T-cell (primary cell): ENCODE measurements around the gene PROS1. TPM values are rescaled to one million over a fixed set of nuclear protein-coding genes. Genes with fewer than 3 reads are reported as not detected.
"Not testable (repeated sequence)": the region's sequence is repeated elsewhere in the genome, so short reads cannot be mapped to it uniquely, and the experiment has no call there.

Experiments used
- ATAC-seq, 4 experiments: fragments of 200-7000 bp in 3 of 4; fragments of 150-1000 bp in 1 of 4; cut with Tn5 transposase; replicated peaks in 1 of 4; 1 replicate in 3 of 4; 2 replicates in 1 of 4; pipeline ENCODE4 v1.10.0; 2021; ENCODE audit warnings: moderate library complexity in 3 of 4, mild to moderate bottlenecking in 2 of 4, moderate number of reproducible peaks in 1 of 4
- CTCF ChIA-PET, 2 donors: fragments of 300-600 bp; sonication (Branson Sonifier 250); formaldehyde crosslinking; loops; one replicate each; lab custom pipeline; 2022; ENCODE audit warnings: antibody characterized with exemption in 2 of 2; lab: Charles Lee
- POLR2A ChIA-PET, 2 donors: fragments of 300-600 bp; sonication (Branson Sonifier 250); formaldehyde crosslinking; loops; one replicate each; lab custom pipeline; 2022; ENCODE audit warnings: antibody characterized with exemption in 2 of 2; lab: Charles Lee
- DNase-seq, 35 experiments: peaks; one replicate each; pipeline versions ENCODE4 v3.0.0 to v3.0.0-alpha.2; 2013 to 2023
- H3K27ac ChIP-seq: one replicate; pipeline ENCODE4 v1.5.1; 2013; ENCODE audit warnings: low read length
- H3K27me3 ChIP-seq, 2 experiments: replicated peaks in 1 of 2; 1 replicate in 1 of 2; 2 replicates in 1 of 2; pipeline versions ENCODE4 v1.6.1 to v1.7.0; 2013; ENCODE audit warnings: low read length in 1 of 2, mixed read lengths in 1 of 2; ENCODE audit not compliant: control insufficient read depth in 2 of 2, insufficient read depth in 2 of 2; ENCODE audit errors: extremely low read depth in 1 of 2
- H3K36me3 ChIP-seq, 2 donors: 1 replicate in 1 of 2; 2 replicates in 1 of 2; pipeline versions ENCODE4 v1.6.1 to v1.7.0; 2013; ENCODE audit warnings: low read length in 1 of 2; ENCODE audit not compliant: control insufficient read depth in 2 of 2, insufficient read depth in 1 of 2; ENCODE audit errors: extremely low read depth in 1 of 2
- H3K4me1 ChIP-seq, 2 experiments: 1 replicate in 1 of 2; 2 replicates in 1 of 2; pipeline versions ENCODE4 v1.6.1 to v1.7.0; 2013; ENCODE audit warnings: low read length in 2 of 2, mixed read lengths in 1 of 2; ENCODE audit not compliant: insufficient read depth in 2 of 2, control insufficient read depth in 1 of 2; ENCODE audit errors: extremely low read depth in 1 of 2
- H3K4me3 ChIP-seq, 2 donors: 1 replicate in 1 of 2; 2 replicates in 1 of 2; pipeline versions ENCODE4 v1.5.1 to v1.7.0; 2013; ENCODE audit warnings: mild to moderate bottlenecking in 2 of 2, low read length in 1 of 2, moderate library complexity in 1 of 2; ENCODE audit not compliant: control insufficient read depth in 1 of 2; ENCODE audit errors: extremely low read depth in 1 of 2
- H3K9me3 ChIP-seq: 2 replicates; pipeline ENCODE4 v1.7.0; 2013
- H3K27ac Mint-ChIP-seq, 2 donors: one replicate each; pipeline ENCODE4 v1.8.0; 2020 to 2021; ENCODE audit warnings: mild to moderate bottlenecking in 2 of 2, mixed read lengths in 2 of 2
- H3K27me3 Mint-ChIP-seq, 2 donors: one replicate each; pipeline ENCODE4 v1.8.0; 2021 to 2022; ENCODE audit warnings: mixed read lengths in 2 of 2
- H3K36me3 Mint-ChIP-seq: one replicate; pipeline ENCODE4 v1.8.0; 2021; ENCODE audit warnings: mixed read lengths
- H3K4me1 Mint-ChIP-seq, 3 donors: one replicate each; pipeline ENCODE4 v1.8.0; 2020 to 2022; ENCODE audit warnings: mixed read lengths in 3 of 3, mild to moderate bottlenecking in 1 of 3
- H3K4me3 Mint-ChIP-seq, 3 donors: one replicate each; pipeline ENCODE4 v1.8.0; 2020 to 2022; ENCODE audit warnings: mild to moderate bottlenecking in 3 of 3, mixed read lengths in 3 of 3, moderate library complexity in 3 of 3
- H3K9me3 Mint-ChIP-seq, 3 donors: one replicate each; pipeline ENCODE4 v1.8.0; 2020 to 2022; ENCODE audit warnings: mixed read lengths in 3 of 3
- WGBS: methylation state at CpG from one replicate; pipeline ENCODE4 v1.1.5; 2013; ENCODE audit warnings: missing lambda C conversion rate; ENCODE audit not compliant: insufficient coverage; 5-methylcytosine and 5-hydroxymethylcytosine counted together
- total RNA-seq, 35 experiments: library from RNA in 6 of 35; stranded (reverse) in 6 of 35; fragments of 120-200 nt in 1 of 35; gene quantifications; one replicate each; pipeline versions ENCODE4 v1.2.1 to v1.2.4 and lab custom pipeline; 2013 to 2026

Gene PROS1
- total RNA-seq, 5 donors from 2014 or later (not counting 1 experiment from before 2014, with no cell fraction given), result 0.32 to 0.39 (median 0.32) TPM; not detected in 2

GRCh38 chr3:93983408-93983807 is 9.7 kb upstream of the PROS1 start:
- H3K36me3 ChIP-seq, result no peaks in the 10 kb centered on the region
- Mint-ChIP-seq H3K4me1 (peaks cover 21 to 23% (median 23%) of the 10 kb centered on the region in 3 donors), H3K27ac (no peak overlapping the region), H3K4me3 (no peak overlapping the region), H3K9me3 (no peaks in the 10 kb centered on the region), H3K36me3 (no peaks in the 10 kb centered on the region), H3K27me3 (no peaks in the 10 kb centered on the region)
- no CpG with 5 or more reads among the region's 3 CpGs for WGBS
- ChIA-PET POLR2A (interaction anchor here in 1 of 2 donors (0.7 kb wide), 1 partner anchor 116 kb away, joined by 3 read pairs; no protein-coding TSS in a partner anchor), CTCF (interaction anchor here in 1 of 2 donors (0.7 kb wide), 1 partner anchor 85 kb away, joined by 3 read pairs; no protein-coding TSS in a partner anchor)
- H3K4me1 ChIP-seq, result peaks cover 8 to 9% of the 10 kb centered on the region in 2 experiments
- DNase-seq, result no peak
- H3K9me3 ChIP-seq, result no peaks in the 10 kb centered on the region
- no peaks in the 10 kb centered on the region for H3K27me3 ChIP-seq
- H3K4me3 ChIP-seq, result no peak overlapping the region
- ATAC-seq, result no peak
- H3K27ac ChIP-seq, result no peak overlapping the region

- no peaks in the 10 kb centered on the region for H3K27me3 ChIP-seq
- H3K9me3 Mint-ChIP-seq, result no peaks in the 10 kb centered on the region
- POLR2A ChIA-PET, result interaction anchor here (1.2 to 1.3 kb wide), 2 partner anchors 81 kb away, joined by 3 read pairs; partner anchors contain the start of genes DHFR2 (in 2 of the 2) and NSUN3 (in 2 of the 2)
- ATAC-seq, result no peak
- H3K4me3 Mint-ChIP-seq, result peak overlapping the region; percentile 47 to 84 (median 57)
- no peak overlapping the region for H3K27ac Mint-ChIP-seq
- no peak overlapping the region for H3K4me3 ChIP-seq
- no peak overlapping the region for H3K27ac ChIP-seq
- H3K4me1 ChIP-seq, result peaks cover 8 to 9% of the 10 kb centered on the region in 2 experiments
- no peaks in the 10 kb centered on the region for H3K36me3 Mint-ChIP-seq
- 96% methylated on average over 9 of the region's 13 CpGs for WGBS
- no peaks in the 10 kb centered on the region for H3K36me3 ChIP-seq
- no peak for DNase-seq
- CTCF ChIA-PET, result interaction anchor here (0.7 to 1.1 kb wide), 2 partner anchors 80 to 122 kb away, joined by 3 read pairs; no protein-coding TSS in a partner anchor
- H3K4me1 Mint-ChIP-seq, result peaks cover 21 to 23% (median 23%) of the 10 kb centered on the region in 3 donors
- no peaks in the 10 kb centered on the region for H3K9me3 ChIP-seq
- no peaks in the 10 kb centered on the region for H3K27me3 Mint-ChIP-seq
Measured at GRCh38 chr3:93981649-93982048, 8.0 kb upstream of the PROS1 start.

GRCh38 chr3:93979850-93980676 is 6.4 kb upstream of the PROS1 start, which contains the start of gene ARL13B:
ARL13B (plus strand) TSS chr3:93980155; CDS start chr3:93980424, 269 bp downstream.
- H3K27me3 Mint-ChIP-seq, result no peaks in the 10 kb centered on the region
- no peaks in the 10 kb centered on the region for H3K36me3 Mint-ChIP-seq
- no peaks in the 10 kb centered on the region for H3K27me3 ChIP-seq
- ATAC-seq (peak; percentile 100), DNase-seq (peak; percentile 81 to 97 (median 93))
- peak within 1 kb of the TSS; percentile 71 to 88 for H3K27ac Mint-ChIP-seq
- peak within 1 kb of the TSS; percentile 83 for H3K27ac ChIP-seq
- WGBS, result under 1% methylated on average over 49 of the region's 66 CpGs
- H3K4me3 Mint-ChIP-seq, result peak within 1 kb of the TSS; percentile 84 to 89 (median 87)
- H3K4me3 ChIP-seq, result peak within 1 kb of the TSS; percentile 87 to 89
- CTCF ChIA-PET, result interaction anchor here (0.6 to 1.5 kb wide), 7 partner anchors 13 to 90 kb away, joined by 3 to 12 read pairs (median 5); partner anchors contain the start of genes DHFR2 (in 1 of the 2) and NSUN3 (in 1 of the 2)
- H3K36me3 ChIP-seq, result no peaks in the 10 kb centered on the region
- H3K9me3 ChIP-seq, result no peaks in the 10 kb centered on the region
- POLR2A ChIA-PET, result interaction anchor here (0.6 to 1.5 kb wide), 6 partner anchors 11 to 286 kb away, joined by 3 to 21 read pairs (median 3); partner anchors contain the start of genes DHFR2 (in 1 of the 2) and NSUN3 (in 1 of the 2)
- no peaks in the 10 kb centered on the region for H3K9me3 Mint-ChIP-seq
- peaks cover 21 to 23% (median 23%) of the 10 kb centered on the region in 3 donors for H3K4me1 Mint-ChIP-seq
- H3K4me1 ChIP-seq, result peaks cover 8 to 9% of the 10 kb centered on the region in 2 experiments

GRCh38 chr3:93969997-93970396 is 3.7 kb downstream of the PROS1 start:
- Mint-ChIP-seq H3K4me3 (no peak overlapping the region), H3K27ac (no peak overlapping the region), H3K27me3 (peaks cover 19 to 21% of the 10 kb centered on the region in 2 donors), H3K36me3 (no peaks in the 10 kb centered on the region), H3K9me3 (no peaks in the 10 kb centered on the region), H3K4me1 (peaks cover 8 to 12% (median 11%) of the 10 kb centered on the region in 3 donors)
- DNase-seq (no peak), ATAC-seq (no peak)
- Histone ChIP-seq H3K4me3 (no peak overlapping the region), H3K27ac (no peak overlapping the region), H3K9me3 (no peaks in the 10 kb centered on the region), H3K36me3 (no peaks in the 10 kb centered on the region), H3K4me1 (peaks cover 5 to 11% of the 10 kb centered on the region in 2 experiments), H3K27me3 (peaks cover 0 to 24% of the 10 kb centered on the region in 2 experiments)
- ChIA-PET POLR2A (no interaction called here), CTCF (no interaction called here)
- WGBS, result 80% methylated on average over 1 of the region's 1 CpG

- Mint-ChIP-seq H3K9me3 (no peaks in the 10 kb centered on the region), H3K4me3 (no peak overlapping the region), H3K27ac (no peak overlapping the region), H3K36me3 (no peaks in the 10 kb centered on the region), H3K4me1 (peaks cover 8 to 12% (median 11%) of the 10 kb centered on the region in 3 donors), H3K27me3 (peaks cover 20 to 21% of the 10 kb centered on the region in 2 donors)
- Histone ChIP-seq H3K4me1 (peaks cover 5 to 11% of the 10 kb centered on the region in 2 experiments), H3K27ac (no peak overlapping the region), H3K4me3 (no peak overlapping the region), H3K36me3 (no peaks in the 10 kb centered on the region), H3K27me3 (peaks cover 0 to 19% of the 10 kb centered on the region in 2 experiments), H3K9me3 (no peaks in the 10 kb centered on the region)
- WGBS, result 61% methylated on average over 3 of the region's 3 CpGs
- DNase-seq, result no peak
- no peak for ATAC-seq
- CTCF ChIA-PET, result no interaction called here
- POLR2A ChIA-PET, result no interaction called here
Measured at GRCh38 chr3:93969443-93969842, 4.3 kb downstream of the PROS1 start.

- POLR2A ChIA-PET, H3K27me3 ChIP-seq: not testable (repeated sequence)
Measured at GRCh38 chr3:93965106-93965505, 8.6 kb downstream of the PROS1 start.

More at GRCh38 chr3:93965106-93965505, 8.6 kb downstream of the PROS1 start:
- WGBS, result 94% methylated on average over 16 of the region's 19 CpGs
- H3K9me3 Mint-ChIP-seq, H3K27ac Mint-ChIP-seq, H3K36me3 Mint-ChIP-seq, H3K4me3 Mint-ChIP-seq, DNase-seq, ATAC-seq, H3K36me3 ChIP-seq, H3K27ac ChIP-seq, H3K9me3 ChIP-seq, H3K4me1 ChIP-seq, H3K4me3 ChIP-seq, H3K4me1 Mint-ChIP-seq: not testable (repeated sequence)
- peaks cover 7 to 19% of the 10 kb centered on the region in 2 donors for H3K27me3 Mint-ChIP-seq
- CTCF ChIA-PET, result interaction anchor here in 1 of 2 donors (0.5 kb wide), 1 partner anchor 832 kb away, joined by 4 read pairs; no protein-coding TSS in a partner anchor
